OCI-LY7 (cell line): Measurements from ENCODE around the gene CNOT11. TPM values are rescaled to one million over a fixed set of nuclear protein-coding genes. Genes with fewer than 3 reads are reported as not detected.
A peak's percentile ranks its signal among the peaks of the same experiment; 100 is the strongest.

ENCODE experiments used
- Bru-seq: library from RNA; stranded (reverse); fragments of 400-500 nt; gene quantifications from one replicate; lab custom pipeline; 2021; lab: Mats Ljungman, UMichigan
- BruChase-seq, 2 experiments: library from RNA; stranded (reverse); fragments of 400-500 nt; gene quantifications; one replicate each; lab custom pipeline; 2021; lab: Mats Ljungman, UMichigan
- BruUV-seq: library from RNA; stranded (reverse); fragments of 400-500 nt; replicated peaks from 2 replicates; lab custom pipeline; 2021; lab: Mats Ljungman, UMichigan
- CTCF ChIA-PET: fragments of 300-600 bp; sonication (Branson Sonifier 250); formaldehyde crosslinking; loops from one replicate; lab custom pipeline; 2022; ENCODE audit warnings: antibody characterized with exemption; ENCODE audit not compliant: unreplicated experiment; lab: Charles Lee
- POLR2A ChIA-PET: fragments of 300-600 bp; sonication (Branson Sonifier 250); formaldehyde crosslinking; loops from one replicate; lab custom pipeline; 2022; ENCODE audit warnings: antibody characterized with exemption; lab: Charles Lee
- DNase-seq: peaks from one replicate; pipeline ENCODE4 v3.0.0-alpha.2; 2015; ENCODE audit warnings: low spot score
- H2AFZ ChIP-seq: fragments of 200-600 bp; sonication (generic), shearing (Covaris generic); 2 replicates; pipeline ENCODE4 v1.6.1; 2014; ENCODE audit warnings: mild to moderate bottlenecking, antibody characterized with exemption, low read length, moderate library complexity
- H3K27ac ChIP-seq: fragments of 200-600 bp; sonication (generic); 2 replicates; pipeline ENCODE4 v1.5.1; 2014; ENCODE audit warnings: mixed run types, low read depth, mild to moderate bottlenecking, moderate library complexity, low read length, inconsistent platforms; ENCODE audit not compliant: poor library complexity, severe bottlenecking
- H3K36me3 ChIP-seq: fragments of 200-600 bp; sonication (generic); 2 replicates; pipeline ENCODE4 v1.6.1; 2014; ENCODE audit warnings: mild to moderate bottlenecking, antibody characterized with exemption, low read length, moderate library complexity, mixed read lengths; ENCODE audit not compliant: insufficient read depth
- H3K4me1 ChIP-seq: fragments of 200-600 bp; sonication (generic); 2 replicates; pipeline ENCODE4 v1.5.1; 2014; ENCODE audit warnings: mild to moderate bottlenecking, low read length; ENCODE audit not compliant: insufficient read depth, poor library complexity, severe bottlenecking
- H3K4me2 ChIP-seq: fragments of 200-600 bp; sonication (generic); 2 replicates; pipeline ENCODE4 v1.6.1; 2014; ENCODE audit warnings: mild to moderate bottlenecking, low read length
- H3K4me3 ChIP-seq: fragments of 200-600 bp; sonication (generic); 2 replicates; pipeline ENCODE4 v1.5.1; 2014; ENCODE audit warnings: mild to moderate bottlenecking, low read depth, low read length; ENCODE audit not compliant: poor library complexity, severe bottlenecking
- H3K79me2 ChIP-seq: fragments of 200-600 bp; sonication (generic); 2 replicates; pipeline ENCODE4 v1.6.1; 2016; ENCODE audit warnings: low read depth, mild to moderate bottlenecking, low read length, moderate library complexity, mixed read lengths; ENCODE audit not compliant: insufficient read depth
- H3K9me2 ChIP-seq: fragments of 200-600 bp; sonication (generic); 2 replicates; pipeline ENCODE4 v1.6.1; 2016; ENCODE audit warnings: mild to moderate bottlenecking, low read length, mixed read lengths; ENCODE audit not compliant: insufficient read depth
- H3K9me3 ChIP-seq: fragments of 200-600 bp; sonication (generic); 2 replicates; pipeline ENCODE4 v1.6.1; 2014; ENCODE audit warnings: mild to moderate bottlenecking, mixed run types, low read length, mixed read lengths
- H4K20me1 ChIP-seq: fragments of 200-600 bp; sonication (generic); 2 replicates; pipeline ENCODE4 v1.6.1; 2014; ENCODE audit warnings: mild to moderate bottlenecking, antibody characterized with exemption, low read length, moderate library complexity, mixed read lengths; ENCODE audit not compliant: insufficient read depth
- CTCF ChIP-seq: fragments of 200-600 bp; sonication (generic); conservative IDR thresholded peaks from 2 replicates; pipeline ENCODE4 v1.5.1; 2014; ENCODE audit warnings: mild to moderate bottlenecking, antibody characterized with exemption, low read length, moderate library complexity, mixed read lengths
- EZH2phosphoT487 ChIP-seq: fragments of 200-600 bp; sonication (generic); IDR thresholded peaks from 2 replicates; pipeline ENCODE4 v1.6.1; 2018; ENCODE audit warnings: low read depth, borderline replicate concordance, mild to moderate bottlenecking, mixed run types, antibody characterized with exemption, low read length, moderate library complexity, mixed read lengths
- intact Hi-C: fragments of 100-400 bp; cut with micrococcal nuclease; formaldehyde crosslinking; loops from one replicate; pipeline ENCODE4 v1.10.0; 2022; ENCODE audit not compliant: unreplicated experiment
- long read RNA-seq: library from polyadenylated mRNA; stranded (forward); transcript quantifications from one replicate; pipeline ENCODE4 v2.0.0, GENCODE V29; 2022
- total RNA-seq, 2 experiments: library from RNA; depleted of rRNA in 1 of 2; stranded (reverse); fragments of >200 nt in 1 of 2; shearing (Covaris generic) in 1 of 2; gene quantifications; 2 replicates each; pipeline ENCODE4 v1.2.3, GENCODE V29; 2014 to 2022

CNOT11 gene
- total RNA-seq (2014; rRNA removed; shearing (Covaris generic)): 45.7 and 55.5 TPM in 2 replicates
- 71.9 and 75.6 TPM in 2 replicates for total RNA-seq (2022)
- percentile 83 among the genes with signal in this experiment for Bru-seq, nascent RNA
- percentile 92 among the genes with signal in this experiment for BruChase-seq, experiment 1, labeled RNA remaining after a 6-hour chase
- BruChase-seq, experiment 2, labeled RNA remaining after a 2-hour chase: percentile 91 among the genes with signal in this experiment
- long read RNA-seq, transcript CNOT11-201 (7 exons, 2,599 nt): major isoform, 184 of 238 reads
- long read RNA-seq, partial matches to known transcripts: 17 of 238 reads
- long read RNA-seq, other reads (novel, unspliced or antisense): 37 of 238 reads

- TF ChIP-seq EZH2phosphoT487 (no peak), CTCF (no peak)
- intact Hi-C loops: loop anchor here (2.0 to 10.0 kb wide), 2 partner anchors 100 to 462 kb away; no protein-coding TSS in a partner anchor
- Histone ChIP-seq H3K4me2 (peak within 1 kb of the TSS; percentile 99), H3K36me3 (peaks cover 23% of the 10 kb centered on the region), H2AFZ (peak within 1 kb of the TSS; percentile 94), H4K20me1 (peaks cover 16% of the 10 kb centered on the region), H3K4me3 (peak within 1 kb of the TSS; percentile 96), H3K27ac (peak within 1 kb of the TSS; percentile 77), H3K9me2 (no peaks in the 10 kb centered on the region), H3K4me1 (peaks cover 39% of the 10 kb centered on the region), H3K9me3 (no peaks in the 10 kb centered on the region), H3K79me2 (peaks cover 39% of the 10 kb centered on the region)
- no TSS peak for BruUV-seq
- DNase-seq: peak; percentile 99
- ChIA-PET POLR2A (interaction anchor here (0.6 to 2.3 kb wide), 7 partner anchors 23 to 148 kb away, joined by 3 to 6 read pairs (median 3); no protein-coding TSS in a partner anchor), CTCF (interaction anchor here (2.1 kb wide), 1 partner anchor 29 kb away, joined by 9 read pairs; no protein-coding TSS in a partner anchor)
These were observed at the start of gene CNOT11 for GRCh38 chr2:101252408-101253012. Gene CNOT11, plus strand, starts transcription at chr2:101252886. Its CDS starts 79 bp downstream, at chr2:101252965.

- no peaks in the 10 kb centered on the region for H3K4me1 ChIP-seq
- ChIA-PET POLR2A (no interaction called here), CTCF (no interaction called here)
- H3K9me3 ChIP-seq: no peaks in the 10 kb centered on the region
- H3K9me2 ChIP-seq: no peaks in the 10 kb centered on the region
- intact Hi-C loops: no loop called here
- TF ChIP-seq CTCF (0 out of 2 replicates have a peak, but pooled peaks have one; percentile 30), EZH2phosphoT487 (no peak)
- H2AFZ ChIP-seq: no peak overlapping the region
- no TSS peak for BruUV-seq
- no peaks in the 10 kb centered on the region for H3K79me2 ChIP-seq
- no peak for DNase-seq
- H3K4me3 ChIP-seq: no peak overlapping the region
- H3K27ac ChIP-seq: no peak overlapping the region
- H4K20me1 ChIP-seq: no peaks in the 10 kb centered on the region
- no peak overlapping the region for H3K4me2 ChIP-seq
- H3K36me3 ChIP-seq: no peaks in the 10 kb centered on the region
These were observed 48.1 kb upstream of the CNOT11 start for GRCh38 chr2:101204400-101205115.
